Measurements from ENCODE around the gene VAV2. TPM values are rescaled to one million over a fixed set of nuclear protein-coding genes. Genes with fewer than 3 reads are reported as not detected.

The VAV2 gene
- total and polyA plus RNA-seq, 2 of the 4 experiments (the other 2 are of a cell fraction), result 10.8 to 13.4 TPM

- in situ Hi-C loops (cut with MboI; ENCODE audit: low sequenced_read_pairs) (loop anchor here (25.0 kb wide), 1 partner anchor 358 kb away; the partner anchor contains the start of gene WDR5), dilution Hi-C loops (cut with HindIII; ENCODE audit: low sequenced_read_pairs, unreplicated experiment) (loop anchor here (25.0 kb wide), 1 partner anchor 233 kb away; no protein-coding TSS in a partner anchor), intact Hi-C loops (cut with micrococcal nuclease) (no loop called here)
- Histone ChIP-seq H3K56ac (ENCODE audit: extremely low read depth, insufficient read depth, low read length) (no peak overlapping the region), H4K20me1 (ENCODE audit: insufficient read depth, low read length) (peaks cover 2% of the 10 kb centered on the region; the same call in 1 of the 2 replicates), H3K4me3 (ENCODE audit: insufficient read depth, low read depth, low read length) (no peak overlapping the region), H3K27me3 (ENCODE audit: control insufficient read depth, insufficient read depth, low read length) (no peaks in the 10 kb centered on the region), H3K4me2 (ENCODE audit: low read depth, low read length) (no peak overlapping the region), H3K9ac (ENCODE audit: low read depth, low read length) (no peak overlapping the region), H3K4me1 (ENCODE audit: control insufficient read depth, insufficient read depth, low read length) (peaks cover 2% of the 10 kb centered on the region; the same call in 1 of the 2 replicates), H3K79me1 (ENCODE audit: low read depth in 1 of 2, low read length in 2 of 2) (no peaks in the 10 kb centered on the region), H2AK9ac (replicated peaks; ENCODE audit: low read depth, low read length, poor library complexity) (no peak overlapping the region), H3K36me3 (ENCODE audit: control insufficient read depth, insufficient read depth, low read length) (peaks cover 58% of the 10 kb centered on the region), H3K9me3 (ENCODE audit: control insufficient read depth, insufficient read depth, low read length) (no peaks in the 10 kb centered on the region), H4K5ac (ENCODE audit: low read depth, low read length) (no peak overlapping the region), H3K27ac (ENCODE audit: insufficient read depth, low read length) (no peak overlapping the region), H2AK5ac (ENCODE audit: low read depth, low read length) (no peak overlapping the region), H2BK15ac (ENCODE audit: low read depth, low read length) (no peak overlapping the region), H3K4ac (ENCODE audit: low read depth, low read length) (no peak overlapping the region), H3K9me1 (ENCODE audit: insufficient read depth, low read length) (no peaks in the 10 kb centered on the region; the same call in 1 of the 2 replicates), H2BK5ac (ENCODE audit: low read depth, low read length, poor library complexity, severe bottlenecking) (no peak overlapping the region), H3K18ac (ENCODE audit: low read depth, low read length) (no peak overlapping the region), H3K23ac (ENCODE audit: low read depth, low read length) (no peak overlapping the region), H4K91ac (ENCODE audit: insufficient read depth, low read depth, low read length) (no peak overlapping the region), H2BK20ac (ENCODE audit: low read depth, low read length) (no peak overlapping the region), H2AFZ (replicated peaks; ENCODE audit: low read length, poor library complexity) (no peak overlapping the region), H3K14ac (replicated peaks; ENCODE audit: low read depth, low read length) (no peak overlapping the region), H4K8ac (ENCODE audit: low read depth in 2 of 2, low read length in 2 of 2) (no peak overlapping the region), H2BK120ac (ENCODE audit: low read depth, low read length) (no peak overlapping the region)
- ATAC-seq (ENCODE audit: low read depth) (no peak), DNase-seq (no peak)
- ChIA-PET CTCF (no interaction called here), POLR2A (ENCODE audit: unreplicated experiment) (no interaction called here)
- 59% methylated on average over 2 of the region's 8 CpGs; no CpG with 5 or more reads in 1 of the 2 experiments for WGBS, 2 experiments (ENCODE audit: extremely low coverage in 2 of 2, insufficient read length in 1 of 2)
- no TSS peak for BruUV-seq (replicated peaks)
- TF ChIP-seq MAFK (IDR thresholded peaks at IDR 0.05; ENCODE audit: low read depth, low read length), result no peak
- TF ChIP-seq, protein P1, sequence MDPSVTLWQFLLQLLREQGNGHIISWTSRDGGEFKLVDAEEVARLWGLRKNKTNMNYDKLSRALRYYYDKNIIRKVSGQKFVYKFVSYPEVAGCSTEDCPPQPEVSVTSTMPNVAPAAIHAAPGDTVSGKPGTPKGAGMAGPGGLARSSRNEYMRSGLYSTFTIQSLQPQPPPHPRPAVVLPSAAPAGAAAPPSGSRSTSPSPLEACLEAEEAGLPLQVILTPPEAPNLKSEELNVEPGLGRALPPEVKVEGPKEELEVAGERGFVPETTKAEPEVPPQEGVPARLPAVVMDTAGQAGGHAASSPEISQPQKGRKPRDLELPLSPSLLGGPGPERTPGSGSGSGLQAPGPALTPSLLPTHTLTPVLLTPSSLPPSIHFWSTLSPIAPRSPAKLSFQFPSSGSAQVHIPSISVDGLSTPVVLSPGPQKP (IDR thresholded peaks at IDR 0.05; ENCODE audit: borderline replicate concordance, low read depth, low read length), result no peak
- TF ChIP-seq BHLHE40 (IDR thresholded peaks at IDR 0.05; ENCODE audit: low read depth, low read length), result no peak
- TF ChIP-seq MAZ (IDR thresholded peaks at IDR 0.05; ENCODE audit: borderline replicate concordance, low read depth, low read length), result no peak
- TF ChIP-seq FOS (IDR thresholded peaks at IDR 0.05; ENCODE audit: low read depth, low read length), result no peak
- no peak for TF ChIP-seq MXI1 (IDR thresholded peaks at IDR 0.05; ENCODE audit: borderline replicate concordance, low read depth, low read length)
- no peak for TF ChIP-seq SMC3 (IDR thresholded peaks at IDR 0.05; ENCODE audit: low read depth, low read length)
- TF ChIP-seq USF2 (IDR thresholded peaks at IDR 0.05; ENCODE audit: low read depth, low read length), result no peak
- no peak for TF ChIP-seq RFX5 (IDR thresholded peaks at IDR 0.05; ENCODE audit: low read depth, low read length)
- TF ChIP-seq CHD1 (IDR thresholded peaks at IDR 0.05; ENCODE audit: low read depth, low read length), result no peak
- TF ChIP-seq RCOR1 (IDR thresholded peaks at IDR 0.05; ENCODE audit: insufficient replicate concordance, low read length), result no peak
Measured at GRCh38 chr9:133779081-133779480, 213.0 kb downstream of the VAV2 start.
